HepG2 (cell line): ENCODE data around the gene CMIP. TPM values are rescaled to one million over a fixed set of nuclear protein-coding genes. Genes with fewer than 3 reads are reported as not detected.

Experiments
- ATAC-seq: fragments of 200-7000 bp; cut with Tn5 transposase; 3 replicates; pipeline ENCODE4 v1.9.1; 2020; ENCODE audit warnings: mild to moderate bottlenecking, moderate library complexity
- BruUV-seq: library from RNA; stranded (reverse); fragments of 400-500 nt; replicated peaks from 2 replicates; lab custom pipeline; 2021; lab: Mats Ljungman, UMichigan
- CTCF ChIA-PET: fragments of 300-600 bp; formaldehyde crosslinking; extraction: SDS; loops from one replicate; lab custom pipeline; 2021; ENCODE audit warnings: low total read pairs, inconsistent platforms, low intra/inter-chr PET ratio; lab: Yijun Ruan, JAX
- POLR2A ChIA-PET: fragments of 350-600 bp; sonication (Branson Sonifier 250); formaldehyde crosslinking; loops from one replicate; lab custom pipeline; 2020; ENCODE audit warnings: antibody characterized with exemption, inconsistent platforms; lab: Yijun Ruan, JAX
- DNase-seq: peaks from one replicate; pipeline ENCODE4 v3.0.0-alpha.2; 2015; ENCODE audit warnings: low spot score
- FAIRE-seq: peaks from 3 replicates; lab custom pipeline; 2011; peaks lifted over from hg19 to GRCh38; lab: Jason Lieb, UNC
- H2AFZ ChIP-seq: one replicate; pipeline ENCODE4 v1.6.1; 2011; ENCODE audit warnings: low read length, inconsistent platforms
- H3K27ac ChIP-seq: fragments of 300-600 bp; 3 replicates; pipeline ENCODE4 v1.8.0; 2011; ENCODE audit warnings: mixed run types, mild to moderate bottlenecking, mixed read lengths, low read length, inconsistent platforms; ENCODE audit not compliant: insufficient read depth; ENCODE audit errors: extremely low read length
- H3K27me3 ChIP-seq, 2 experiments: fragments of 200-600 bp in 1 of 2; 2 replicates in 1 of 2; 3 replicates in 1 of 2; pipeline versions ENCODE4 v1.6.0 to v1.8.0; 2011; ENCODE audit warnings: low read length in 2 of 2, mild to moderate bottlenecking in 2 of 2, moderate library complexity in 2 of 2, inconsistent platforms in 1 of 2; ENCODE audit not compliant: insufficient read depth in 2 of 2, control insufficient read depth in 1 of 2
- H3K36me3 ChIP-seq, 2 experiments: fragments of 200-600 bp in 1 of 2; replicated peaks in 1 of 2; 2 replicates in 1 of 2; 3 replicates in 1 of 2; pipeline versions ENCODE4 v1.5.1 to v1.8.0; 2011; ENCODE audit warnings: low read length in 2 of 2, inconsistent platforms in 1 of 2; ENCODE audit not compliant: insufficient read depth in 2 of 2, control insufficient read depth in 1 of 2
- H3K4me1 ChIP-seq: 2 replicates; pipeline ENCODE4 v1.5.1; 2012; ENCODE audit warnings: low read length, inconsistent platforms; ENCODE audit not compliant: insufficient read depth
- H3K4me2 ChIP-seq: 2 replicates; pipeline ENCODE4 v1.6.0; 2011; ENCODE audit warnings: low read depth, low read length, inconsistent platforms
- H3K4me3 ChIP-seq, 3 experiments: fragments of 200-600 bp in 1 of 3; sonication (generic), shearing (Covaris generic) in 1 of 3; replicated peaks in 1 of 3; 2 replicates each; pipeline ENCODE4 v1.5.1; 2011 to 2016; ENCODE audit warnings: low read length in 3 of 3, inconsistent platforms in 2 of 3, low read depth in 2 of 3, mild to moderate bottlenecking in 2 of 3, control low read depth in 1 of 3, mixed read lengths in 1 of 3; ENCODE audit not compliant: insufficient read depth in 1 of 3
- H3K79me2 ChIP-seq: one replicate; pipeline ENCODE4 v1.6.1; 2011; ENCODE audit warnings: low read length, inconsistent platforms; ENCODE audit not compliant: insufficient read depth
- H3K9ac ChIP-seq: 2 replicates; pipeline ENCODE4 v1.6.0; 2011; ENCODE audit warnings: mild to moderate bottlenecking, low read depth, low read length, inconsistent platforms; ENCODE audit not compliant: insufficient read depth
- H3K9me3 ChIP-seq: 2 replicates; pipeline ENCODE4 v1.5.1; 2012; ENCODE audit warnings: mild to moderate bottlenecking, low read length
- H4K20me1 ChIP-seq: 2 replicates; pipeline ENCODE4 v1.6.0; 2011; ENCODE audit warnings: inconsistent platforms, mild to moderate bottlenecking, low read length, moderate library complexity; ENCODE audit not compliant: insufficient read depth
- CHD4 ChIP-seq: fragments of 200-600 bp; sonication (generic); IDR thresholded peaks from 2 replicates; pipeline ENCODE4 v1.7.0; 2017; ENCODE audit warnings: mild to moderate bottlenecking, low read length, borderline replicate concordance
- GTF3A ChIP-seq: sonication (generic); formaldehyde crosslinking; conservative IDR thresholded peaks from 2 replicates; pipeline ENCODE4 v1.4.0; 2020; ENCODE audit warnings: mild to moderate bottlenecking, missing genetic modification reagents
- PHF21A ChIP-seq: sonication (generic); formaldehyde crosslinking; IDR thresholded peaks from 2 replicates; pipeline ENCODE4 v1.5.0; 2020; ENCODE audit warnings: mild to moderate bottlenecking, missing genetic modification reagents
- RBM22 ChIP-seq: fragments of 200-400 bp; formaldehyde crosslinking; optimal IDR thresholded peaks from 2 replicates; pipeline ENCODE3; 2017; ENCODE audit warnings: mild to moderate bottlenecking, low read length, moderate library complexity
- REPIN1 ChIP-seq: sonication (generic); formaldehyde crosslinking; IDR thresholded peaks from 2 replicates; pipeline ENCODE4 v1.8.0; 2022; ENCODE audit warnings: missing genetic modification reagents, low read depth, mild to moderate bottlenecking, borderline replicate concordance
- ZMYM3 ChIP-seq: sonication (generic); formaldehyde crosslinking; IDR thresholded peaks from 2 replicates; pipeline ENCODE4 v1.5.1; 2020; ENCODE audit warnings: mild to moderate bottlenecking, missing genetic modification reagents
- ZNF251 ChIP-seq: sonication (generic); formaldehyde crosslinking; IDR thresholded peaks from 2 replicates; pipeline ENCODE4 v1.9.0; 2021; ENCODE audit warnings: mild to moderate bottlenecking, missing genetic modification reagents
- ZNF629 ChIP-seq: sonication (generic); formaldehyde crosslinking; conservative IDR thresholded peaks from 2 replicates; pipeline ENCODE4 v1.5.0; 2020; ENCODE audit warnings: missing genetic modification reagents
- WGBS: methylation state at CpG from one replicate; pipeline ENCODE4 v1.1.6; 2017; ENCODE audit warnings: low lambda C conversion rate; 5-methylcytosine and 5-hydroxymethylcytosine counted together
- in situ Hi-C: cut with HindIII; loops from 2 replicates; pipeline ENCODE4 v1.10.0; 2017; ENCODE audit warnings: low pct_unique_long_range_greater_than_20kb; ENCODE audit not compliant: extremely low pct_ligation_motif_present
- intact Hi-C: fragments of 100-400 bp; cut with micrococcal nuclease; formaldehyde crosslinking; loops from one replicate; pipeline ENCODE4 v1.10.0; 2022; ENCODE audit not compliant: unreplicated experiment
- polyA plus RNA-seq, 8 experiments: library from polyadenylated mRNA; depleted of rRNA in 3 of 8; stranded (reverse) in 7 of 8; unstranded in 1 of 8; fragments of >200 nt; fragmentation: Illumina TruSeq in 4 of 8; extraction: Trizol in 4 of 8; gene quantifications; 2 replicates each; pipeline versions ENCODE4 v1.2.1 to v1.2.3, GENCODE V29; 2011 to 2016; ENCODE audit warnings: low read depth in 4 of 8, missing spikeins in 1 of 8, mixed read lengths in 1 of 8; ENCODE audit not compliant: insufficient read depth in 1 of 8
- total RNA-seq, 5 experiments: library from RNA; depleted of rRNA; stranded (reverse); fragments of >200 nt; fragmentation: Illumina TruSeq; extraction: Trizol; gene quantifications; 2 replicates each; pipeline ENCODE4 v1.2.3, GENCODE V29; 2016; ENCODE audit warnings: low read depth in 1 of 5
- TF ChIP-seq, protein P1 (sequence below), 2 experiments: fragments of 450-650 bp in 1 of 2; sonication (generic) in 1 of 2; formaldehyde crosslinking in 1 of 2; IDR thresholded peaks; 2 replicates each; pipeline versions ENCODE4 v1.6.1 to v1.8.0; 2016 to 2022; ENCODE audit warnings: antibody characterized with exemption in 1 of 2, mild to moderate bottlenecking in 1 of 2, missing genetic modification reagents in 1 of 2
- TF ChIP-seq, protein P2 (sequence below): sonication (generic); formaldehyde crosslinking; IDR thresholded peaks from 2 replicates; pipeline ENCODE4 v1.4.0; 2020; ENCODE audit warnings: missing genetic modification reagents

The CMIP gene
- total and polyA plus RNA-seq, 2 of the 13 experiments (the other 11 are each of a cell fraction or from before 2014, with no cell fraction given) = 10.9 to 18.1 TPM

DNA sequence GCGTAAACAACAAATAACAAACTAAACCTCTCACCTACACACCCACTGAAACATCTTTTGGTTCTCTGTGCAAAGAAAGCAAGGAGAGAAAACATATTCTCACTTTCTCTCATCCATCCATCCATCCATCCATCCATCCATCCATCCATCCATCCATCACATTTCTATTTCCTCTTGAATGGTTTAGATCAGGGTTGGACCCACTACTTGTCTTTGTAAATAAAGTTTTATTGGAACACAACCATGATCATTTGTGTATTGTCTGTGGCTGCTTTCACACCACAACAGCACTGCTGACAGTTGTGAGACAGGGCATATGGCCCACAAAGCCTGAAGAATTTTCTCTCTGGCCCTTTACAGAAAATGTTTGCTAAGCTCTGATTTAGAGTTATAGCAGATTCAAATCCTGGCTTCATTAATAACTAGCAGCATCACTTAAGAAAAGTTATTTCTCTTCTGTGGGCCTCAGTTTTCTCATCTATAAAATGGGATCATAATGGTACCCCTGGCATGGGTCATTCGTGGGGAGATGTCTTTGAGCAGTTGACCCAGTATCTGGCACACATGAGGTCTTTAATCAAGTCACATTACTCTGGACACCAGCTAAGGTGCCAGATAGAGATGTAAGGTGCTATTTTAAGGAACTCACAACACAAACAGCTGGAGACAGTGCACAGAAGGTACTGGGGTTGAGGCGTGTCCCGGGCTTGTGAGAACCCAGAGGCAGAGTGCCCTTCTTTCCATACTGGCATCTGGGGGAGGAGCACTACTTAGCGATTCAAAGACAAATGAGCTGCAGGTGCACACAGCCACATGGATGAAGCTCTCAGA is 146.3 kb downstream of the CMIP start:
- H3K4me3 ChIP-seq = no peak overlapping the region
- H3K9ac ChIP-seq = no peak overlapping the region
- no peaks in the 10 kb centered on the region for H3K9me3 ChIP-seq
- peaks cover 76% of the 10 kb centered on the region for H3K79me2 ChIP-seq
- FAIRE-seq (no peak), DNase-seq (no peak), ATAC-seq (no peak)
- WGBS = 93% methylated on average over 5 of the region's 5 CpGs
- TF ChIP-seq, protein P1, sequence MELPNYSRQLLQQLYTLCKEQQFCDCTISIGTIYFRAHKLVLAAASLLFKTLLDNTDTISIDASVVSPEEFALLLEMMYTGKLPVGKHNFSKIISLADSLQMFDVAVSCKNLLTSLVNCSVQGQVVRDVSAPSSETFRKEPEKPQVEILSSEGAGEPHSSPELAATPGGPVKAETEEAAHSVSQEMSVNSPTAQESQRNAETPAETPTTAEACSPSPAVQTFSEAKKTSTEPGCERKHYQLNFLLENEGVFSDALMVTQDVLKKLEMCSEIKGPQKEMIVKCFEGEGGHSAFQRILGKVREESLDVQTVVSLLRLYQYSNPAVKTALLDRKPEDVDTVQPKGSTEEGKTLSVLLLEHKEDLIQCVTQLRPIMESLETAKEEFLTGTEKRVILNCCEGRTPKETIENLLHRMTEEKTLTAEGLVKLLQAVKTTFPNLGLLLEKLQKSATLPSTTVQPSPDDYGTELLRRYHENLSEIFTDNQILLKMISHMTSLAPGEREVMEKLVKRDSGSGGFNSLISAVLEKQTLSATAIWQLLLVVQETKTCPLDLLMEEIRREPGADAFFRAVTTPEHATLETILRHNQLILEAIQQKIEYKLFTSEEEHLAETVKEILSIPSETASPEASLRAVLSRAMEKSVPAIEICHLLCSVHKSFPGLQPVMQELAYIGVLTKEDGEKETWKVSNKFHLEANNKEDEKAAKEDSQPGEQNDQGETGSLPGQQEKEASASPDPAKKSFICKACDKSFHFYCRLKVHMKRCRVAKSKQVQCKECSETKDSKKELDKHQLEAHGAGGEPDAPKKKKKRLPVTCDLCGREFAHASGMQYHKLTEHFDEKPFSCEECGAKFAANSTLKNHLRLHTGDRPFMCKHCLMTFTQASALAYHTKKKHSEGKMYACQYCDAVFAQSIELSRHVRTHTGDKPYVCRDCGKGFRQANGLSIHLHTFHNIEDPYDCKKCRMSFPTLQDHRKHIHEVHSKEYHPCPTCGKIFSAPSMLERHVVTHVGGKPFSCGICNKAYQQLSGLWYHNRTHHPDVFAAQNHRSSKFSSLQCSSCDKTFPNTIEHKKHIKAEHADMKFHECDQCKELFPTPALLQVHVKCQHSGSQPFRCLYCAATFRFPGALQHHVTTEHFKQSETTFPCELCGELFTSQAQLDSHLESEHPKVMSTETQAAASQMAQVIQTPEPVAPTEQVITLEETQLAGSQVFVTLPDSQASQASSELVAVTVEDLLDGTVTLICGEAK (IDR thresholded peaks at IDR 0.05) = peak; percentile 83
- TF ChIP-seq, protein P1 (CRISPR knock-in tag; IDR thresholded peaks at IDR 0.05) = peak; percentile 97
- peak; percentile 71; the same call in 1 of the 2 replicates for TF ChIP-seq CHD4
- no peak for TF ChIP-seq ZNF251 (CRISPR knock-in tag)
- TF ChIP-seq, protein P2, sequence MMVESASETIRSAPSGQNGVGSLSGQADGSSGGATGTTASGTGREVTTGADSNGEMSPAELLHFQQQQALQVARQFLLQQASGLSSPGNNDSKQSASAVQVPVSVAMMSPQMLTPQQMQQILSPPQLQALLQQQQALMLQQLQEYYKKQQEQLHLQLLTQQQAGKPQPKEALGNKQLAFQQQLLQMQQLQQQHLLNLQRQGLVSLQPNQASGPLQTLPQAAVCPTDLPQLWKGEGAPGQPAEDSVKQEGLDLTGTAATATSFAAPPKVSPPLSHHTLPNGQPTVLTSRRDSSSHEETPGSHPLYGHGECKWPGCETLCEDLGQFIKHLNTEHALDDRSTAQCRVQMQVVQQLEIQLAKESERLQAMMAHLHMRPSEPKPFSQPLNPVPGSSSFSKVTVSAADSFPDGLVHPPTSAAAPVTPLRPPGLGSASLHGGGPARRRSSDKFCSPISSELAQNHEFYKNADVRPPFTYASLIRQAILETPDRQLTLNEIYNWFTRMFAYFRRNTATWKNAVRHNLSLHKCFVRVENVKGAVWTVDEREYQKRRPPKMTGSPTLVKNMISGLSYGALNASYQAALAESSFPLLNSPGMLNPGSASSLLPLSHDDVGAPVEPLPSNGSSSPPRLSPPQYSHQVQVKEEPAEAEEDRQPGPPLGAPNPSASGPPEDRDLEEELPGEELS = no peak
- TF ChIP-seq ZMYM3 (CRISPR knock-in tag) = 0 out of 2 replicates have a peak, but pooled peaks have one; percentile 33
- TF ChIP-seq RBM22 = peak; percentile 28
- TF ChIP-seq PHF21A (CRISPR knock-in tag) = 0 out of 2 replicates have a peak, but pooled peaks have one; percentile 19
- peak; percentile 91 for TF ChIP-seq ZNF629 (CRISPR knock-in tag)
- no peak for TF ChIP-seq GTF3A (CRISPR knock-in tag)
- TF ChIP-seq REPIN1 = no peak
- intact Hi-C loops = no loop called here
- CTCF ChIA-PET = no interaction called here
- H3K27me3 ChIP-seq = no peaks in the 10 kb centered on the region
- H2AFZ ChIP-seq = no peak overlapping the region
- H3K36me3 ChIP-seq = peaks cover 5 to 28% of the 10 kb centered on the region in 2 experiments; a peak in 4 of 5 replicates
- H3K27ac ChIP-seq = peak overlapping the region; percentile 7
- peaks cover 75% of the 10 kb centered on the region for H4K20me1 ChIP-seq
- H3K4me1 ChIP-seq = peaks cover 44% of the 10 kb centered on the region
- H3K4me2 ChIP-seq = no peak overlapping the region
- POLR2A ChIA-PET = interaction anchor here (1.5 kb wide), 1 partner anchor 8 kb away, joined by 5 read pairs; no protein-coding TSS in a partner anchor
- BruUV-seq = no TSS peak
- in situ Hi-C loops = no loop called here
